Natural killer cell treated with Interleukin-12 subunit alpha and Interleukin-12 subunit beta and Interleukin-15 and Interleukin-18, amount 100 ng/mL, for 72 hours (primary cell): ENCODE measurements around the gene NANOGP8. TPM values are rescaled to one million over a fixed set of nuclear protein-coding genes. Genes with fewer than 3 reads are reported as not detected.

Experiments used
- ATAC-seq, 2 donors: fragments of 150-1000 bp; cut with Tn5 transposase in 1 of 2; sonication (Bioruptor Pico), chemical (Tn5 transposase) in 1 of 2; 2 replicates each; pipeline ENCODE4 v1.10.0; 2021
- DNase-seq: peaks from one replicate; pipeline ENCODE4 v3.0.0; 2022; ENCODE audit warnings: low spot score
- H3K27ac Mint-ChIP-seq, 2 donors: 1 replicate in 1 of 2; 2 replicates in 1 of 2; pipeline ENCODE4 v1.8.0; 2022; ENCODE audit warnings: mixed read lengths in 2 of 2, mild to moderate bottlenecking in 1 of 2, moderate library complexity in 1 of 2
- H3K27me3 Mint-ChIP-seq, 2 donors: 1 replicate in 1 of 2; 2 replicates in 1 of 2; pipeline ENCODE4 v1.8.0; 2022; ENCODE audit warnings: mixed read lengths in 2 of 2
- H3K36me3 Mint-ChIP-seq: one replicate; pipeline ENCODE4 v1.8.0; 2022; ENCODE audit warnings: mixed read lengths
- H3K4me1 Mint-ChIP-seq, 2 donors: 1 replicate in 1 of 2; 2 replicates in 1 of 2; pipeline ENCODE4 v1.8.0; 2022; ENCODE audit warnings: low read depth in 2 of 2, mixed read lengths in 2 of 2, mild to moderate bottlenecking in 1 of 2
- H3K4me3 Mint-ChIP-seq: one replicate; pipeline ENCODE4 v1.8.0; 2022; ENCODE audit warnings: mixed read lengths
- H3K9me3 Mint-ChIP-seq: 2 replicates; pipeline ENCODE4 v1.8.0; 2022; ENCODE audit warnings: mixed read lengths
- total RNA-seq, 2 donors: library from RNA; stranded (reverse); gene quantifications; one replicate each; pipeline ENCODE4 v1.2.3, GENCODE V29; 2022

NANOGP8 gene
- total RNA-seq, 2 donors from 2014 or later, result not detected

GRCh38 chr15:35061161-35061824 lies 23.8 kb downstream of the NANOGP8 start:
- ATAC-seq (no peak), DNase-seq (no peak)
- H3K27me3 Mint-ChIP-seq, result no peaks in the 10 kb centered on the region
- no peak overlapping the region for H3K27ac Mint-ChIP-seq
- no peaks in the 10 kb centered on the region for H3K36me3 Mint-ChIP-seq
- no peaks in the 10 kb centered on the region for H3K9me3 Mint-ChIP-seq
- no peaks in the 10 kb centered on the region for H3K4me1 Mint-ChIP-seq
- H3K4me3 Mint-ChIP-seq, result no peak overlapping the region

GRCh38 chr15:35060591-35060990 lies 24.5 kb downstream of the NANOGP8 start:
- Mint-ChIP-seq H3K27me3 (no peaks in the 10 kb centered on the region), H3K36me3 (no peaks in the 10 kb centered on the region), H3K4me3 (no peak overlapping the region), H3K9me3 (no peaks in the 10 kb centered on the region), H3K4me1 (no peaks in the 10 kb centered on the region), H3K27ac (no peak overlapping the region)
- DNase-seq, result no peak
- no peak for ATAC-seq

DNA sequence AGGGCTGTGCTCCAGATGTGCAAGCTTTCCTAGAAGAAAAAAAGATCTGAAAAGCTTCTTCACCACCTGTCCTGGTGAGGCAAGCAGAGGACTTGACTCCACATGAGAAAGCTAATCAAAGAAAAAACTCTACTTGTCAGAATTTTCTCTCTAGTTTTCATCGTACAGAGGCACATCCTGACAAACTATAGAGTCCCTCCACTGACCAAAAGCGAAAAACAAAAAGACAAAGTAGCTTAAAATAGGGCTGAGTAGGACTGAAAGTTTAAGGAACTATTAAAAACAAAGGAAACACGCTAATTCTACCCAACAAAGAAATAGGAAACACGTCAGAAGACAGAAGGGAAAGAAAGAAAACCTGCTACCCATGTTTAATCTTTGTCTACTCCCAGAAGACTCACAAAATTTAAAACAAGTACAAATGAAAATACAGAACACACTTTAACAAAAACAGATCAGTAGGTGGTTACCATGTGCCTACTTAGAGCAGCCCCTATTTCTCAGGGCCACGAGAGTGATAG lies 26.5 kb downstream of the NANOGP8 start:
- H3K9me3 Mint-ChIP-seq, result no peaks in the 10 kb centered on the region
- DNase-seq (no peak), ATAC-seq (no peak)
- no peaks in the 10 kb centered on the region for H3K36me3 Mint-ChIP-seq
- no peak overlapping the region for H3K4me3 Mint-ChIP-seq
- no peak overlapping the region for H3K27ac Mint-ChIP-seq
- no peaks in the 10 kb centered on the region for H3K4me1 Mint-ChIP-seq
- H3K27me3 Mint-ChIP-seq, result no peaks in the 10 kb centered on the region

DNA sequence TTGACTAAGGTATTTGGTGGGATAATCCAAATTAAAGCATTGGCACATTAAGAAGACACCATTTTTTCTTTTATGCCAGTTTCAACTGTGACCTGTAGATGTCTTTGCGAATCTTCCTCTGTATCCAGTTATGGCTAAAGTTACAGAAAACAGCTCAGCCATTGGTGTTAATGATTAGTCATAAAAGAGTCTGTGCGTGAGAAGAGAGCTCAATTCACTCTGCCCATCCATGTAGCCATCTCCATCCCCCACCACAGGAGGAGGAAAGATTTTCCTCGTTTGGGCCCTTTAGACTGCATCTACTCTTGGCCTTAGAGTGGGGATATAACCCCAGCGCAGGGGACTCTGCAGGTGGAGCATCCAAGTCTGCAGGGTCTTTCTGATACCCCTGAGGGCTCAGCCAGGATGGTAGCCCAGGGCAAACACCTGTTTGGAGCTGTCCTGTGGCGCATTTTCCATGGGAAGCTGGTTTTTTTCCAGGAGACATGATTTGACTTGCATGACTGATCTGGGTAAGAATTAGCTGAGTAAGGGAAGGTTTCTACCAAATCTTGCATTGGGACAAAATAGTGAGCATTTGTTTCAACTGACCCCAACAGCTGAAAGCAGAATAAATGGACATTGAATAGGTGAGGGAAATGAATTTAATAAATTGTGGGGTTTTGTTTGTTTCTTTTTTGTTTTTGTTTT lies 29.5 kb downstream of the NANOGP8 start:
- H3K27me3 Mint-ChIP-seq, result peaks cover 0 to 6% of the 10 kb centered on the region in 2 donors
- ATAC-seq (no peak), DNase-seq (no peak)
- H3K4me1 Mint-ChIP-seq, result no peaks in the 10 kb centered on the region
- no peaks in the 10 kb centered on the region for H3K36me3 Mint-ChIP-seq
- H3K9me3 Mint-ChIP-seq, result no peaks in the 10 kb centered on the region
- H3K27ac Mint-ChIP-seq, result no peak overlapping the region
- H3K4me3 Mint-ChIP-seq, result no peak overlapping the region

- Mint-ChIP-seq H3K9me3 (no peaks in the 10 kb centered on the region), H3K27ac (no peak overlapping the region), H3K27me3 (peaks cover 0 to 6% of the 10 kb centered on the region in 2 donors), H3K4me1 (no peaks in the 10 kb centered on the region), H3K4me3 (no peak overlapping the region), H3K36me3 (no peaks in the 10 kb centered on the region)
- no peak for DNase-seq
- ATAC-seq, result no peak
Measured at GRCh38 chr15:35054380-35054779, 30.7 kb downstream of the NANOGP8 start.

- Mint-ChIP-seq H3K4me1 (no peaks in the 10 kb centered on the region), H3K27me3 (peaks cover 0 to 6% of the 10 kb centered on the region in 2 donors), H3K4me3 (no peak overlapping the region)
Measured at GRCh38 chr15:35047996-35048395, 37.1 kb downstream of the NANOGP8 start.

GRCh38 chr15:35047528-35047927 lies 37.6 kb downstream of the NANOGP8 start:
- no peak overlapping the region for H3K4me3 Mint-ChIP-seq
- no peak for ATAC-seq
- H3K9me3 Mint-ChIP-seq, result no peaks in the 10 kb centered on the region
- no peak overlapping the region for H3K27ac Mint-ChIP-seq
- DNase-seq, result no peak
- no peaks in the 10 kb centered on the region for H3K36me3 Mint-ChIP-seq
- H3K27me3 Mint-ChIP-seq, result peaks cover 0 to 6% of the 10 kb centered on the region in 2 donors
- no peaks in the 10 kb centered on the region for H3K4me1 Mint-ChIP-seq

More at GRCh38 chr15:35047996-35048395, 37.1 kb downstream of the NANOGP8 start:
- Mint-ChIP-seq H3K27ac (no peak overlapping the region), H3K9me3 (no peaks in the 10 kb centered on the region), H3K36me3 (no peaks in the 10 kb centered on the region)
- DNase-seq, result no peak
- no peak for ATAC-seq

DNA sequence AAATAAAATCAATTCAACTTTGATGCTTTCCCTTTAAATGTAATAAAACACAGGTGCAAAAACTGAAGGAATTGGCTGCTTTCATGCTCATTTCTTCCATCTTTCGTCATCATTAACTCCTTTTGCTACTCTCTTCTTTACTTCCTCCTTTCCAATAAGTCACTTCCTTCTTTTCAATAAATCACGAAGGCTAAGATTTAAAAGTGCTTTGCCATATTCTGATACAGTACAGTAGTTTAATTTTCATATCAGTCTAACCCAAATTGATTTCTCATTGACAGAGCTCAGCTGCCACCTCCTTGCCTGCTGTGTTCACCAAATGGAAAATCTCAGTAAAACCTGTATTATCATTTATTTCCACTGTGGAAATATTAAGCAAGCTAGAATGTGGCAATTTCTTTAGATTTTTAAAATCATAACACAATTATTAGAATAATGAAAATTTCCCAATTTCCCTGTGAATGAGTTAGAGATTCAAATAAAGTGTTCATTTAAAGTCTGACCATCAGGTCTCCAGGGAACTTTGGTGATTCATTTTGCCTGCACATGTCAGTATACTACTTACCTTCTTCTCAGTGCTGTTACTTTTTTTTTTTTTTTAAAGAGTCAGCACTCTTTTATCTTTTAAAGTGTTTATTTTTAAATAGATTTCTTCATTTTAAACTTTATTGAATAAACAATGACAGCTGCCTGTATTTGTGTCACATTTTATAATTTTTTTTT lies 41.6 kb downstream of the NANOGP8 start:
- no peak overlapping the region for H3K4me3 Mint-ChIP-seq
- H3K27ac Mint-ChIP-seq, result no peak overlapping the region
- no peaks in the 10 kb centered on the region for H3K36me3 Mint-ChIP-seq
- H3K27me3 Mint-ChIP-seq, result no peaks in the 10 kb centered on the region
- ATAC-seq (no peak), DNase-seq (no peak)
- H3K4me1 Mint-ChIP-seq, result no peaks in the 10 kb centered on the region
- H3K9me3 Mint-ChIP-seq, result no peaks in the 10 kb centered on the region

DNA sequence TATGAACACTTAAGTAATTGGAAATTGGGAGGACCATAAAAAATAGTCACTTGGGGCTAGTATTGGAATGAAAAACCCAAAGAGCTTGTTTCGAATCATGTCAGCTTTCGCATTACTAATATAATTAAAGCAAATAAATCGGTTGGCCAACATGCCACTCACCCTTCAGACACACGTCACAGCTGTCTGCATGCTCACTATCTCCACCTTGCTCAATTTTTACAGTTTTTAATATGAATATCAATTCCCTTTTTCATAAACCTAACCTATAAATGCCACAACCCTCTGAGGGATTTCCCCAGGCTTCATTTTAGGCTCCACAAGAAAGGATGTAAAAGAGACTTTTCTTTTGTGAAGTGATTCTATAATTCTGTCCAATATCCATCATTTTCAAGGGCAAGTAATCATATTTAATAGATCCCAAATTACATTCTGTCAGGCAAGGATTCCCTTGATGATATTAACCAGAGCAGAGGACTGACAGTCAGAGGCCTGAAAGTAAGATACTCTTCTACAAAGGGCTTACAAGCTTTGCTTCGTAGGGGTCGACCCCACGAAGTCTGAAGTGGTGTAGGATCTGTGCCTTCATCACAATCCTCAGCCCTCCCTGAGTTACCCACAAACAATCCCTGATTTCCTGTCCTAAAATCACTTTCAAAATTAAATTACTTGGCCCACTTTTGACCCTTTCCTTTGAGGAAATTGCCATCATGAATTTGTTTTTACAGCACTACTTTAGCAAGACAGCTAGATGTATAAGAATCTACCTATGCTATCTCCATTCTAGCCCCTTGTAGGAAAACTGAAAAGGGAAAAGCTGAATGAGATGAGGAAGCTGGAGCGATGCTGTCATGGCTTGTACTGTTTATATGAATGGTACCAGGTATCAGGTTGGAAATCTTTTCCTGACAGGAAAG lies 44.5 kb downstream of the NANOGP8 start:
- no peaks in the 10 kb centered on the region for H3K9me3 Mint-ChIP-seq
- H3K36me3 Mint-ChIP-seq, result no peaks in the 10 kb centered on the region
- H3K4me1 Mint-ChIP-seq, result no peaks in the 10 kb centered on the region
- ATAC-seq, result no peak
- H3K27me3 Mint-ChIP-seq, result no peaks in the 10 kb centered on the region
- no peak overlapping the region for H3K27ac Mint-ChIP-seq
- H3K4me3 Mint-ChIP-seq, result no peak overlapping the region
- DNase-seq, result no peak

DNA sequence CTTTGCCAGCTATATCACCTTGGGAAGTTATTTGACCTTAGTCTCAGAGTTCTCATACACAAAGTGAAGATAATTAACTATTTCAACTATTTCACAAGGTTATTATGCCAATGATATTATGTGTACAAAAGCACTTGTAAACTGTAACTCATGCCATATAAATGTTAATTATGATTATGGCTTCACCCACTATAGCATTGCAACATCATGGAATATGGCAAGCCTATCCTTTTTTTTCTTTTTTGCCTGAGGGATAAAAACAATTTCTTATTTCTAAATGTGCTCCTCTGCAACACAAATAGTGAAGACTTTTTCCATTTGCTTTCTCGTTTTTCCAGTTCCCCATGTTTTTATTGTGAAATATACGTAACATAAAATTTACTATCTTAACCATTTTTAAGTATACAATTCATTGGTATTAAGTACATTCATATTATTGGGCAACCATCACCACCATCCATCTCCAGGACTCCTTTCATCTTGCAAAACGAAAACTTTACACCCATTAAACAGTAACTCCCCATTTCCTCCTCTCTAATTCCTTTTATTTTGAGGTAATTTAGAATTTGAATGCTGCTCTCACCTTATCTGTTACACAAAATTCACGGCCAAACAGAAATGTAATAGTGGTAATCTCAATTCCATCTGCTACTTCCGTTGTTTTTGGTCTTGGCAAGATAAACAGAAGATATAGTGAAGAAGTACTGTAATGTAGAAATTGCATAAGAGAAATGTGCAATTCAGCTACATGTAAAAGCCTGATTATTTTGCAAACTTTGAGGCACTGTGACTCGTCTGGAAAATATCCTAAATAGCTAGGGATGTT lies 46.3 kb downstream of the NANOGP8 start:
- no peaks in the 10 kb centered on the region for H3K4me1 Mint-ChIP-seq
- no peak for ATAC-seq

More for the DNA sequence above, 46.3 kb downstream of the NANOGP8 start:
- H3K36me3 Mint-ChIP-seq, result no peaks in the 10 kb centered on the region
- no peaks in the 10 kb centered on the region for H3K27me3 Mint-ChIP-seq
- peak overlapping the region; percentile 4 for H3K4me3 Mint-ChIP-seq
- no peak for DNase-seq
- no peak overlapping the region for H3K27ac Mint-ChIP-seq
- H3K9me3 Mint-ChIP-seq, result no peaks in the 10 kb centered on the region
